HG03103 (cell line): Measurements from ENCODE around the gene NAT10.

Experiments used
- ATAC-seq: cut with Tn5 transposase; IDR thresholded peaks from one replicate; pipeline ENCODE4 v1.9.1; 2021; ENCODE audit warnings: low read depth; ENCODE audit not compliant: unreplicated experiment

Gene NAT10

GRCh38 chr11:34104680-34105078 lies 750 bp upstream of the NAT10 start:
- no peak for ATAC-seq

GRCh38 chr11:34105957-34106504 lies 602 bp downstream of the NAT10 start:
- no peak for ATAC-seq

GRCh38 chr11:34111722-34112270 lies 6.4 kb downstream of the NAT10 start:
- ATAC-seq, result no peak

GRCh38 chr11:34114014-34114413 lies 8.6 kb downstream of the NAT10 start:
- ATAC-seq, result no peak

GRCh38 chr11:34114471-34114870 lies 9.0 kb downstream of the NAT10 start:
- ATAC-seq, result no peak

GRCh38 chr11:34120651-34121050 lies 15.2 kb downstream of the NAT10 start:
- no peak for ATAC-seq

GRCh38 chr11:34124885-34125668 lies 19.6 kb downstream of the NAT10 start:
- ATAC-seq, result no peak

- no peak for ATAC-seq
Observed at GRCh38 chr11:34126959-34127848, 21.8 kb downstream of the NAT10 start.

GRCh38 chr11:34128824-34129223 lies 23.4 kb downstream of the NAT10 start:
- ATAC-seq, result no peak

GRCh38 chr11:34132261-34132965 lies 27.0 kb downstream of the NAT10 start:
- no peak for ATAC-seq

- ATAC-seq, result no peak
Observed at GRCh38 chr11:34134765-34135164, 29.3 kb downstream of the NAT10 start.

- no peak for ATAC-seq
Observed at GRCh38 chr11:34135439-34135838, 30.0 kb downstream of the NAT10 start.

GRCh38 chr11:34136420-34136819 lies 31.0 kb downstream of the NAT10 start:
- ATAC-seq, result no peak

- no peak for ATAC-seq
Observed at GRCh38 chr11:34139346-34139745, 33.9 kb downstream of the NAT10 start.

- no peak for ATAC-seq
Observed at GRCh38 chr11:34140149-34140548, 34.7 kb downstream of the NAT10 start.

GRCh38 chr11:34143048-34143447 lies 37.6 kb downstream of the NAT10 start:
- ATAC-seq, result no peak

- ATAC-seq, result peak; percentile 52
Observed at GRCh38 chr11:34145073-34145472, 39.6 kb downstream of the NAT10 start.

GRCh38 chr11:34145847-34146381 lies 40.5 kb downstream of the NAT10 start:
- peak; percentile 51 for ATAC-seq

- no peak for ATAC-seq
Observed at GRCh38 chr11:34146411-34146810, 41.0 kb downstream of the NAT10 start.

GRCh38 chr11:34146866-34147265 lies 41.4 kb downstream of the NAT10 start:
- ATAC-seq, result no peak
